A549 (cell line): ENCODE results near the gene CDA. TPM values are rescaled to one million over a fixed set of nuclear protein-coding genes. Genes with fewer than 3 reads are reported as not detected.

Source experiments
- ATAC-seq, 2 experiments: fragments of 200-7000 bp in 1 of 2; fragments of >200 bp in 1 of 2; cut with Nextera tagmentation in 1 of 2; cut with Tn5 transposase in 1 of 2; 3 replicates each; pipeline versions ENCODE4 v1.8.0 to v1.9.1; 2018 to 2020; ENCODE audit warnings: mild to moderate bottlenecking in 1 of 2, moderate library complexity in 1 of 2
- CTCF ChIA-PET: fragments of 300-600 bp; sonication (Branson Sonifier 250); formaldehyde crosslinking; extraction: SDS; loops from one replicate; lab custom pipeline; 2021; ENCODE audit warnings: antibody characterized with exemption, inconsistent platforms; lab: Yijun Ruan, JAX
- POLR2A ChIA-PET: fragments of 350-600 bp; formaldehyde crosslinking; extraction: SDS; loops from one replicate; lab custom pipeline; 2021; ENCODE audit warnings: antibody characterized with exemption, inconsistent platforms; lab: Yijun Ruan, JAX
- DNase-seq, 2 experiments: peaks; one replicate each; pipeline versions ENCODE4 v3.0.0 to v3.0.0-alpha.2; 2011 to 2016; ENCODE audit warnings: low read depth in 1 of 2, low spot score in 1 of 2
- FAIRE-seq: peaks from 2 replicates; lab custom pipeline; 2011; peaks lifted over from hg19 to GRCh38; lab: Jason Lieb, UNC
- H3K27ac ChIP-seq, 2 experiments: fragments of >200 bp; sonication (Bioruptor Twin); formaldehyde crosslinking; 3 replicates each; pipeline ENCODE4 v1.5.1; 2016 to 2017
- H3K4me1 ChIP-seq: fragments of >200 bp; sonication (Bioruptor Twin); formaldehyde crosslinking; 3 replicates; pipeline ENCODE4 v1.6.1; 2016
- H3K4me2 ChIP-seq: fragments of >200 bp; sonication (Bioruptor Twin); formaldehyde crosslinking; 3 replicates; pipeline ENCODE4 v1.6.1; 2016
- H3K4me3 ChIP-seq: fragments of >200 bp; sonication (Bioruptor Twin); formaldehyde crosslinking; 3 replicates; pipeline ENCODE4 v1.5.1; 2016
- H3K9me3 ChIP-seq: fragments of >200 bp; sonication (Bioruptor Twin); formaldehyde crosslinking; 3 replicates; pipeline ENCODE4 v1.6.1; 2016
- BCL3 ChIP-seq: fragments of >200 bp; sonication (Bioruptor Twin); formaldehyde crosslinking; IDR thresholded peaks from 3 replicates; pipeline ENCODE4 v1.6.1; 2016
- BHLHE40 ChIP-seq: IDR thresholded peaks from 2 replicates; pipeline ENCODE4 v1.6.1; 2012; ENCODE audit warnings: low read depth, low read length, inconsistent platforms
- CBX2 ChIP-seq: fragments of 200-600 bp; sonication (generic); IDR thresholded peaks from 2 replicates; pipeline ENCODE4 v1.6.1; 2016; ENCODE audit warnings: low read depth, mild to moderate bottlenecking, borderline replicate concordance
- CBX8 ChIP-seq: fragments of 200-600 bp; sonication (generic); IDR thresholded peaks from 2 replicates; pipeline ENCODE4 v1.6.1; 2016
- CEBPB ChIP-seq, 2 experiments: fragments of >200 bp in 1 of 2; sonication (Bioruptor Twin) in 1 of 2; formaldehyde crosslinking in 1 of 2; IDR thresholded peaks; 2 replicates each; pipeline ENCODE4 v1.6.1; 2012 to 2016
- CTCF ChIP-seq: fragments of >200 bp; sonication (Bioruptor Twin); formaldehyde crosslinking; IDR thresholded peaks from 3 replicates; pipeline ENCODE4 v1.5.1; 2016
- EHMT2 ChIP-seq: fragments of 200-600 bp; sonication (generic); IDR thresholded peaks from 2 replicates; pipeline ENCODE4 v1.6.1; 2016; ENCODE audit warnings: antibody characterized with exemption, low read depth, mild to moderate bottlenecking, moderate library complexity
- FOXS1 ChIP-seq: fragments of 250-450 bp; sonication (Bioruptor Pico); IDR thresholded peaks from 2 replicates; pipeline ENCODE4 v1.5.0; 2020; ENCODE audit warnings: mild to moderate bottlenecking, moderate library complexity
- HMGXB4 ChIP-seq: fragments of 250-450 bp; sonication (Bioruptor Pico); IDR thresholded peaks from 2 replicates; pipeline ENCODE4 v1.5.0; 2021; ENCODE audit warnings: mild to moderate bottlenecking, moderate library complexity, borderline replicate concordance
- HOXB13 ChIP-seq: fragments of 250-450 bp; sonication (Bioruptor Pico); IDR thresholded peaks from 2 replicates; pipeline ENCODE4 v1.5.0; 2020; ENCODE audit warnings: low read depth, mild to moderate bottlenecking, moderate library complexity
- HOXB5 ChIP-seq: fragments of 250-450 bp; sonication (Bioruptor Pico); IDR thresholded peaks from 2 replicates; pipeline ENCODE4 v1.5.0; 2020; ENCODE audit warnings: mild to moderate bottlenecking, moderate library complexity
- JUNB ChIP-seq: fragments of >200 bp; sonication (Bioruptor Twin); formaldehyde crosslinking; IDR thresholded peaks from 2 replicates; pipeline ENCODE4 v1.6.1; 2016
- MYC ChIP-seq: IDR thresholded peaks from 2 replicates; pipeline ENCODE4 v1.6.1; 2012; ENCODE audit warnings: mild to moderate bottlenecking, inconsistent platforms, low read length, improper control_type of control experiment, borderline replicate concordance
- RFX5 ChIP-seq: fragments of 450-650 bp; IDR thresholded peaks from 2 replicates; pipeline ENCODE4 v1.7.1; 2014; ENCODE audit warnings: antibody characterized with exemption, mild to moderate bottlenecking, moderate library complexity
- RNF2 ChIP-seq: fragments of 200-600 bp; sonication (generic); IDR thresholded peaks from 2 replicates; pipeline ENCODE4 v1.6.1; 2016; ENCODE audit warnings: low read depth, mild to moderate bottlenecking, antibody characterized with exemption, moderate library complexity, borderline replicate concordance
- SMC3 ChIP-seq: fragments of >200 bp; sonication (Bioruptor Twin); formaldehyde crosslinking; IDR thresholded peaks from 3 replicates; pipeline ENCODE4 v1.6.1; 2018; ENCODE audit warnings: inconsistent platforms
- SREBF2 ChIP-seq: fragments of 450-650 bp; IDR thresholded peaks from 2 replicates; pipeline ENCODE4 v1.6.1; 2014; ENCODE audit warnings: mild to moderate bottlenecking, moderate library complexity
- TFCP2L1 ChIP-seq: fragments of 250-450 bp; sonication (Bioruptor Pico); IDR thresholded peaks from 2 replicates; pipeline ENCODE4 v1.5.0; 2021; ENCODE audit warnings: mild to moderate bottlenecking
- TP53 ChIP-seq: fragments of 250-450 bp; sonication (Bioruptor Pico); IDR thresholded peaks from 2 replicates; pipeline ENCODE4 v1.5.0; 2021; ENCODE audit warnings: mild to moderate bottlenecking, moderate library complexity
- ZNF302 ChIP-seq: fragments of 250-450 bp; sonication (Bioruptor Pico); IDR thresholded peaks from 2 replicates; pipeline ENCODE4 v1.9.0; 2021; ENCODE audit warnings: inconsistent platforms, mild to moderate bottlenecking, moderate library complexity
- ZSCAN20 ChIP-seq: fragments of 250-450 bp; sonication (Bioruptor Pico); IDR thresholded peaks from 2 replicates; pipeline ENCODE4 v1.8.0; 2022; ENCODE audit warnings: mild to moderate bottlenecking, moderate library complexity
- WGBS: methylation state at CpG from one replicate; pipeline ENCODE4 v1.1.6; 2017; ENCODE audit errors: missing lambda C conversion rate; 5-methylcytosine and 5-hydroxymethylcytosine counted together
- polyA plus RNA-seq, 4 experiments: library from polyadenylated mRNA; depleted of rRNA in 3 of 4; stranded (reverse); fragments of >200 nt; fragmentation: RNase III in 1 of 4; extraction: RNeasy Plus Mini Kit Qiagen cat#74134 plus additional on column Dnase treatment in 1 of 4; gene quantifications; 2 replicates in 3 of 4; 3 replicates in 1 of 4; pipeline ENCODE4 v1.2.3, GENCODE V29; 2011 to 2017
- TF ChIP-seq, protein P1 (sequence below): IDR thresholded peaks from 2 replicates; pipeline ENCODE4 v1.6.1; 2012

CDA gene
- polyA plus RNA-seq, 2 of the 4 experiments (the other 2 are of a cell fraction): 11.2 to 44.6 TPM

GRCh38 chr1:20644416-20644815 lies 55.5 kb downstream of the CDA start:
- Histone ChIP-seq H3K4me3 (no peak overlapping the region), H3K4me1 (no peaks in the 10 kb centered on the region), H3K4me2 (no peak overlapping the region), H3K9me3 (no peaks in the 10 kb centered on the region), H3K27ac (no peak overlapping the region)
- ChIA-PET CTCF (no interaction called here), POLR2A (no interaction called here)
- DNase-seq: no peak
- WGBS: 89% methylated on average over 6 of the region's 13 CpGs
- ATAC-seq: no peak
- TF ChIP-seq CTCF (no peak), HOXB13 (CRISPR knock-in tag) (no peak), BHLHE40 (no peak), SMC3 (no peak), JUNB (no peak), HMGXB4 (CRISPR knock-in tag) (no peak), HOXB5 (no peak), RFX5 (no peak), SREBF2 (no peak), TP53 (CRISPR knock-in tag) (no peak), BCL3 (no peak), FOXS1 (CRISPR knock-in tag) (no peak), ZNF302 (no peak), EHMT2 (no peak), CBX2 (no peak), CBX8 (no peak), ZSCAN20 (CRISPR knock-in tag) (no peak)
- TF ChIP-seq, protein P1, sequence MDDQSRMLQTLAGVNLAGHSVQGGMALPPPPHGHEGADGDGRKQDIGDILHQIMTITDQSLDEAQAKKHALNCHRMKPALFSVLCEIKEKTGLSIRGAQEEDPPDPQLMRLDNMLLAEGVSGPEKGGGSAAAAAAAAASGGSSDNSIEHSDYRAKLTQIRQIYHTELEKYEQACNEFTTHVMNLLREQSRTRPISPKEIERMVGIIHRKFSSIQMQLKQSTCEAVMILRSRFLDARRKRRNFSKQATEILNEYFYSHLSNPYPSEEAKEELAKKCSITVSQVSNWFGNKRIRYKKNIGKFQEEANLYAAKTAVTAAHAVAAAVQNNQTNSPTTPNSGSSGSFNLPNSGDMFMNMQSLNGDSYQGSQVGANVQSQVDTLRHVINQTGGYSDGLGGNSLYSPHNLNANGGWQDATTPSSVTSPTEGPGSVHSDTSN: no peak
- no peak for FAIRE-seq

GRCh38 chr1:20645414-20645813 lies 56.5 kb downstream of the CDA start:
- 95% methylated on average over 14 of the region's 14 CpGs for WGBS
- FAIRE-seq (no peak), ATAC-seq (no peak), DNase-seq (no peak)
- no peak for TF ChIP-seq CEBPB (IDR thresholded peaks at IDR 0.05)
- no peak for TF ChIP-seq TFCP2L1 (CRISPR knock-in tag)
- TF ChIP-seq MYC: no peak
- TF ChIP-seq RNF2: no peak
- Histone ChIP-seq H3K4me2 (no peak overlapping the region), H3K27ac (no peak overlapping the region), H3K4me1 (no peaks in the 10 kb centered on the region), H3K9me3 (no peaks in the 10 kb centered on the region), H3K4me3 (no peak overlapping the region)
- CTCF ChIA-PET: interaction anchor here (0.6 to 1.5 kb wide), 6 partner anchors 16 to 253 kb away, joined by 3 to 4 read pairs (median 3); partner anchors contain the start of gene DDOST
- POLR2A ChIA-PET: no interaction called here
